Measurements from ENCODE around the gene TSR1.

TSR1 gene

DNA sequence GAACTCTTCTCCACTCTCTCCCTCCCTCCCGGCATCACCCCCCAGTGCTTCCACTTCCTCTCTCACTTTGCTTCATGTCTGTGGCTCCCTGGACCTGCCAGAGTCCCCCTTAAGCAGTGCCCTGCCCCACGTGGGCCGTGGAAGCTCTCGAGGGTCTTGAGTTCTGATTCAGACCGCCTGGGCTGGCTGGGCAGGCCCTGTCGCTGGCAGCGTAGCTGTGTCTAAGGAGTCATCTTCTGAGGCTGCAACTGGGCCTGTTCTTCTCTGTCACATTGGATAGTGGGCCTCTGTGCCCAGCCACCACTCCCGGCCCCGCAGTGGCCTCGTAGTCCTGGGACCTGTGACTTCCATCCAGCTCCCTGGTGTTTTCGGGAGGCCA lies 33.9 kb upstream of the TSR1 start:
- Histone ChIP-seq H3K4me3 (ENCODE audit: low read depth, low read length) (no peak overlapping the region), H3K36me3 (no peaks in the 10 kb centered on the region; the same call in 1 of the 2 replicates), H3K4me1 (no peaks in the 10 kb centered on the region), H3K9me3 (no peaks in the 10 kb centered on the region), H3K27me3 (no peaks in the 10 kb centered on the region)
- no peak for TF ChIP-seq CTCF (IDR thresholded peaks at IDR 0.05; ENCODE audit: low read depth, low read length)
- DNase-seq: no peak

GRCh38 chr17:2369551-2370210 lies 33.4 kb upstream of the TSR1 start:
- peak; percentile 10; the same call in 1 of the 2 replicates for TF ChIP-seq CTCF (IDR thresholded peaks at IDR 0.05; ENCODE audit: low read depth, low read length)
- Histone ChIP-seq H3K4me1 (no peaks in the 10 kb centered on the region), H3K36me3 (no peaks in the 10 kb centered on the region; the same call in 1 of the 2 replicates), H3K27me3 (no peaks in the 10 kb centered on the region), H3K4me3 (ENCODE audit: low read depth, low read length) (no peak overlapping the region), H3K9me3 (no peaks in the 10 kb centered on the region)
- peak; percentile 36 for DNase-seq

DNA sequence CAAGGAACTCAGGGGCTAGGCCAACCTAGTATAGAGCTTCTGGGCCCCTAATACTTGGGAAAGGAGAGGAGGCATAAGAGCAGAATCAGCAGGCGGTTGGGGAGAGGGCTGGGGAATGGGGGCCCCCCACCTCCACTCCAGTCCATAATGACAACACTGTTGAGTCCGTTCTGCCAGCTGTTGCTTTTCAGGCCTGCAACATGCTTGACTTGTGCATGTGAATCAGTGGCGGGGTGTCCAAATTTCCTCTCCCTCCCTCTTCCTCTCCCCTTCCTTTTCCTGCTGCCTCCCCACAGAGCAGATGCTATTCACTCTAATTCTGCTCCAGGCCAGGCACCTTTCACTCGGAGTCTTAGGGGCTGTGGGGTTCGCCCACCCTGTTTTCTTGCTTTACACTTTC lies 32.8 kb upstream of the TSR1 start:
- TF ChIP-seq CTCF (IDR thresholded peaks at IDR 0.05; ENCODE audit: low read depth, low read length): no peak
- Histone ChIP-seq H3K9me3 (no peaks in the 10 kb centered on the region), H3K4me3 (ENCODE audit: low read depth, low read length) (no peak overlapping the region), H3K27me3 (no peaks in the 10 kb centered on the region), H3K4me1 (no peaks in the 10 kb centered on the region), H3K36me3 (no peaks in the 10 kb centered on the region; the same call in 1 of the 2 replicates)
- DNase-seq: no peak

DNA sequence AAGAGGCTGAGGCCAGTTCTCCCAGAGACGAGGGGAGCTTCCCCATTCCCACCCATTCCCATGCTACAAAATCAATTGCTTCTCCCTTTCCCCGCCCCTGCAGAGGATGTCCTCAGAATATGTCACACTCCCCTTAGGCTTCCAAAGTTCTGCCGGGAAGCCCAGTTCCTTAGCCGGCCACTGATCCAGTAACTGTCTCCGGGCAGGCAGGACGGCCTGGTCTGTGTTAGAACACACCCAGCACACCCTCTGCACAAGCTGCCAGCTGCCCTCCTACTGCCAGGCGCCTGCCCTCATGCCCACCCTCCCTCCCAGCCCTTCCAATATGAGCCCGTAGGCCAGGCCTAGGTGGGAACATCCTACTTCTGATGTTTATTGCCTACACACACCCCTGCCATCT lies 32.1 kb upstream of the TSR1 start:
- no peaks in the 10 kb centered on the region; the same call in 1 of the 2 replicates for H3K36me3 ChIP-seq
- H3K27me3 ChIP-seq: no peaks in the 10 kb centered on the region
- no peaks in the 10 kb centered on the region for H3K4me1 ChIP-seq
- DNase-seq: no peak
- TF ChIP-seq CTCF (IDR thresholded peaks at IDR 0.05; ENCODE audit: low read depth, low read length): no peak
- H3K4me3 ChIP-seq (ENCODE audit: low read depth, low read length): no peak overlapping the region
- H3K9me3 ChIP-seq: no peaks in the 10 kb centered on the region

- DNase-seq: peak; percentile 33
- H3K36me3 ChIP-seq: no peaks in the 10 kb centered on the region; the same call in 1 of the 2 replicates
- peak; percentile 38; the same call in 1 of the 2 replicates for TF ChIP-seq CTCF (IDR thresholded peaks at IDR 0.05; ENCODE audit: low read depth, low read length)
- no peak overlapping the region for H3K4me3 ChIP-seq (ENCODE audit: low read depth, low read length)
- H3K27me3 ChIP-seq: no peaks in the 10 kb centered on the region
- no peaks in the 10 kb centered on the region for H3K9me3 ChIP-seq
- no peaks in the 10 kb centered on the region for H3K4me1 ChIP-seq
These were observed 30.7 kb upstream of the TSR1 start for GRCh38 chr17:2366747-2367494.

- Histone ChIP-seq H3K4me1 (no peaks in the 10 kb centered on the region), H3K4me3 (ENCODE audit: low read depth, low read length) (no peak overlapping the region), H3K36me3 (no peaks in the 10 kb centered on the region), H3K27me3 (no peaks in the 10 kb centered on the region), H3K9me3 (no peaks in the 10 kb centered on the region)
- no peak for TF ChIP-seq CTCF (IDR thresholded peaks at IDR 0.05; ENCODE audit: low read depth, low read length)
- no peak for DNase-seq
These were observed 28.9 kb upstream of the TSR1 start for GRCh38 chr17:2365132-2365531.
